HL-60 (cell line): ENCODE data around the gene PSRC1.

ENCODE experiments used
- REST ChIP-seq: IDR thresholded peaks from 2 replicates; pipeline ENCODE4 v1.6.1; 2012; ENCODE audit warnings: low read depth; ENCODE audit not compliant: insufficient replicate concordance
- TF ChIP-seq, protein P1 (sequence below): IDR thresholded peaks from one replicate; pipeline ENCODE4 v1.5.1; 2011; ENCODE audit warnings: low read length, control low read depth, inconsistent platforms; ENCODE audit not compliant: insufficient read depth

GRCh38 chr1:109322974-109323373, 40.0 kb upstream of the PSRC1 start:
- TF ChIP-seq, protein P1, sequence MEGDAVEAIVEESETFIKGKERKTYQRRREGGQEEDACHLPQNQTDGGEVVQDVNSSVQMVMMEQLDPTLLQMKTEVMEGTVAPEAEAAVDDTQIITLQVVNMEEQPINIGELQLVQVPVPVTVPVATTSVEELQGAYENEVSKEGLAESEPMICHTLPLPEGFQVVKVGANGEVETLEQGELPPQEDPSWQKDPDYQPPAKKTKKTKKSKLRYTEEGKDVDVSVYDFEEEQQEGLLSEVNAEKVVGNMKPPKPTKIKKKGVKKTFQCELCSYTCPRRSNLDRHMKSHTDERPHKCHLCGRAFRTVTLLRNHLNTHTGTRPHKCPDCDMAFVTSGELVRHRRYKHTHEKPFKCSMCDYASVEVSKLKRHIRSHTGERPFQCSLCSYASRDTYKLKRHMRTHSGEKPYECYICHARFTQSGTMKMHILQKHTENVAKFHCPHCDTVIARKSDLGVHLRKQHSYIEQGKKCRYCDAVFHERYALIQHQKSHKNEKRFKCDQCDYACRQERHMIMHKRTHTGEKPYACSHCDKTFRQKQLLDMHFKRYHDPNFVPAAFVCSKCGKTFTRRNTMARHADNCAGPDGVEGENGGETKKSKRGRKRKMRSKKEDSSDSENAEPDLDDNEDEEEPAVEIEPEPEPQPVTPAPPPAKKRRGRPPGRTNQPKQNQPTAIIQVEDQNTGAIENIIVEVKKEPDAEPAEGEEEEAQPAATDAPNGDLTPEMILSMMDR, result no peak
- TF ChIP-seq REST, result no peak
